ENCODE data around the gene GRIA4.

DNA sequence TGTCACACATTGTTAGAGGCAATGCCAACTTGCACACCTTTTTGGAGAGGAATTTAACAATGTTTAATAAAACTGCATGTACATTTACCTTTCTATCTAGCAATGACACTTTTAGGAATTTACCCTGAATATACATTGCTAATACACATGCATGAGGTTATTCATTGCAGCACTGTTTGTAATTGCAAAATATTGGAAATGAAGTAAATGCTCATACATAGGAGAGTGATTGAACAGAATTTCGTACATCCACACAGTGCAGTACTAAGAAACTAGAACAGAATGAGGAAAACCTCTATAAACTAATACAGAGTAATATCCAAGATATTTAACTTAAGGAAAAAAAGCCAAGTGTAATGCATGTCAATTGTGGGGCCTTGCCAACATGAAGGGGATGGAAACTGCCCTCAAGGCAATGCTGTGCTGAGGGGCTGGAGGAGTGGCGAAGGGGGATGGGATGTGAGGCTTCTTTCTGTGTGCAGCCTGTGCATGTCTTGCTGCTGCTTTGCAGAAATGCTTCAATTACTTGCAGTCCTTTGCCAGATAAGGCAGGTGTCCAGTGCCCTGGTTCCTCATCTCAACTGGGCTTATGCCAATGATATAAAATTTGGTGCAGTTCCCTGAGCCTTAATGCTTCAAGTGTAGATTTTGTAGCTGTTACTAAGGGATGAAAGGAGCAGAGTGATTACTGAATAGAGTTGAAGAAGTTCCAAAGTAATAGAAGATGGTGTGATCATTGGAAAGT is 96.1 kb downstream of the GRIA4 start:
- TF ChIP-seq, protein P1, sequence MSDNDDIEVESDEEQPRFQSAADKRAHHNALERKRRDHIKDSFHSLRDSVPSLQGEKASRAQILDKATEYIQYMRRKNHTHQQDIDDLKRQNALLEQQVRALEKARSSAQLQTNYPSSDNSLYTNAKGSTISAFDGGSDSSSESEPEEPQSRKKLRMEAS (IDR thresholded peaks at IDR 0.05) = no peak
- TF ChIP-seq HNF4G (IDR thresholded peaks at IDR 0.05) (no peak), YY1 (IDR thresholded peaks at IDR 0.05) (no peak), TAF1 (conservative IDR thresholded peaks at IDR 0.05) (no peak), GABPA (IDR thresholded peaks at IDR 0.05 in 1 of 2, conservative IDR thresholded peaks at IDR 0.05 in 1 of 2) (no peak), RAD21 (IDR thresholded peaks at IDR 0.05) (no peak), NR2F2 (IDR thresholded peaks at IDR 0.05) (no peak)
- TF ChIP-seq, protein P2, sequence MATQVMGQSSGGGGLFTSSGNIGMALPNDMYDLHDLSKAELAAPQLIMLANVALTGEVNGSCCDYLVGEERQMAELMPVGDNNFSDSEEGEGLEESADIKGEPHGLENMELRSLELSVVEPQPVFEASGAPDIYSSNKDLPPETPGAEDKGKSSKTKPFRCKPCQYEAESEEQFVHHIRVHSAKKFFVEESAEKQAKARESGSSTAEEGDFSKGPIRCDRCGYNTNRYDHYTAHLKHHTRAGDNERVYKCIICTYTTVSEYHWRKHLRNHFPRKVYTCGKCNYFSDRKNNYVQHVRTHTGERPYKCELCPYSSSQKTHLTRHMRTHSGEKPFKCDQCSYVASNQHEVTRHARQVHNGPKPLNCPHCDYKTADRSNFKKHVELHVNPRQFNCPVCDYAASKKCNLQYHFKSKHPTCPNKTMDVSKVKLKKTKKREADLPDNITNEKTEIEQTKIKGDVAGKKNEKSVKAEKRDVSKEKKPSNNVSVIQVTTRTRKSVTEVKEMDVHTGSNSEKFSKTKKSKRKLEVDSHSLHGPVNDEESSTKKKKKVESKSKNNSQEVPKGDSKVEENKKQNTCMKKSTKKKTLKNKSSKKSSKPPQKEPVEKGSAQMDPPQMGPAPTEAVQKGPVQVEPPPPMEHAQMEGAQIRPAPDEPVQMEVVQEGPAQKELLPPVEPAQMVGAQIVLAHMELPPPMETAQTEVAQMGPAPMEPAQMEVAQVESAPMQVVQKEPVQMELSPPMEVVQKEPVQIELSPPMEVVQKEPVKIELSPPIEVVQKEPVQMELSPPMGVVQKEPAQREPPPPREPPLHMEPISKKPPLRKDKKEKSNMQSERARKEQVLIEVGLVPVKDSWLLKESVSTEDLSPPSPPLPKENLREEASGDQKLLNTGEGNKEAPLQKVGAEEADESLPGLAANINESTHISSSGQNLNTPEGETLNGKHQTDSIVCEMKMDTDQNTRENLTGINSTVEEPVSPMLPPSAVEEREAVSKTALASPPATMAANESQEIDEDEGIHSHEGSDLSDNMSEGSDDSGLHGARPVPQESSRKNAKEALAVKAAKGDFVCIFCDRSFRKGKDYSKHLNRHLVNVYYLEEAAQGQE (IDR thresholded peaks at IDR 0.05) = no peak
- TF ChIP-seq, protein P3, sequence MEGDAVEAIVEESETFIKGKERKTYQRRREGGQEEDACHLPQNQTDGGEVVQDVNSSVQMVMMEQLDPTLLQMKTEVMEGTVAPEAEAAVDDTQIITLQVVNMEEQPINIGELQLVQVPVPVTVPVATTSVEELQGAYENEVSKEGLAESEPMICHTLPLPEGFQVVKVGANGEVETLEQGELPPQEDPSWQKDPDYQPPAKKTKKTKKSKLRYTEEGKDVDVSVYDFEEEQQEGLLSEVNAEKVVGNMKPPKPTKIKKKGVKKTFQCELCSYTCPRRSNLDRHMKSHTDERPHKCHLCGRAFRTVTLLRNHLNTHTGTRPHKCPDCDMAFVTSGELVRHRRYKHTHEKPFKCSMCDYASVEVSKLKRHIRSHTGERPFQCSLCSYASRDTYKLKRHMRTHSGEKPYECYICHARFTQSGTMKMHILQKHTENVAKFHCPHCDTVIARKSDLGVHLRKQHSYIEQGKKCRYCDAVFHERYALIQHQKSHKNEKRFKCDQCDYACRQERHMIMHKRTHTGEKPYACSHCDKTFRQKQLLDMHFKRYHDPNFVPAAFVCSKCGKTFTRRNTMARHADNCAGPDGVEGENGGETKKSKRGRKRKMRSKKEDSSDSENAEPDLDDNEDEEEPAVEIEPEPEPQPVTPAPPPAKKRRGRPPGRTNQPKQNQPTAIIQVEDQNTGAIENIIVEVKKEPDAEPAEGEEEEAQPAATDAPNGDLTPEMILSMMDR (IDR thresholded peaks at IDR 0.05; ENCODE audit: low read depth, low read length, missing input control) = no peak
- TF ChIP-seq, protein P4, sequence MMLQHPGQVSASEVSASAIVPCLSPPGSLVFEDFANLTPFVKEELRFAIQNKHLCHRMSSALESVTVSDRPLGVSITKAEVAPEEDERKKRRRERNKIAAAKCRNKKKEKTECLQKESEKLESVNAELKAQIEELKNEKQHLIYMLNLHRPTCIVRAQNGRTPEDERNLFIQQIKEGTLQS (IDR thresholded peaks at IDR 0.05) = no peak

Data from liver (tissue), 3 donors.